Heart right ventricle (tissue), 16 donors: ENCODE measurements around the gene ATXN3. TPM values are rescaled to one million over a fixed set of nuclear protein-coding genes. Genes with fewer than 3 reads are reported as not detected.

Source experiments
- ATAC-seq, 8 donors: fragments of 200-7000 bp; cut with Tn5 transposase; one replicate each; pipeline ENCODE4 v1.9.1; 2020; ENCODE audit warnings: mild to moderate bottlenecking in 8 of 8, moderate library complexity in 8 of 8, moderate number of reproducible peaks in 1 of 8
- DNase-seq, 2 donors: peaks; one replicate each; pipeline ENCODE4 v3.0.0-alpha.2; 2020
- H3K27ac ChIP-seq, 10 donors: fragments of 200-600 bp; sonication (generic) in 2 of 10; one replicate each; pipeline versions ENCODE4 v1.5.0 to v1.8.0; 2020 to 2022; ENCODE audit warnings: mild to moderate bottlenecking in 3 of 10
- H3K27me3 ChIP-seq, 7 donors: fragments of 200-600 bp; one replicate each; pipeline ENCODE4 v1.8.0; 2021 to 2022; ENCODE audit warnings: mild to moderate bottlenecking in 2 of 7
- H3K36me3 ChIP-seq, 9 donors: fragments of 200-600 bp; sonication (generic) in 1 of 9; one replicate each; pipeline versions ENCODE4 v1.5.0 to v1.8.0; 2020 to 2022; ENCODE audit warnings: mild to moderate bottlenecking in 2 of 9
- H3K4me1 ChIP-seq, 9 donors: fragments of 200-600 bp; sonication (generic) in 1 of 9; one replicate each; pipeline versions ENCODE4 v1.5.0 to v1.8.0; 2020 to 2022; ENCODE audit warnings: mild to moderate bottlenecking in 4 of 9
- H3K4me3 ChIP-seq, 10 donors: fragments of 200-600 bp; sonication (generic) in 2 of 10; one replicate each; pipeline versions ENCODE4 v1.5.0 to v1.8.0; 2020 to 2022; ENCODE audit warnings: mild to moderate bottlenecking in 7 of 10, moderate library complexity in 2 of 10
- H3K9me3 ChIP-seq, 11 donors: fragments of 200-600 bp in 10 of 11; sonication (generic) in 2 of 11; one replicate each; pipeline versions ENCODE4 v1.5.0 to v1.8.0; 2013 to 2022; ENCODE audit warnings: mild to moderate bottlenecking in 2 of 11, control low read depth in 1 of 11, moderate library complexity in 1 of 11
- CTCF ChIP-seq, 9 donors: fragments of 200-600 bp; sonication (generic) in 2 of 9; IDR thresholded peaks; one replicate each; pipeline versions ENCODE4 v1.5.0 to v1.8.0; 2021 to 2022; ENCODE audit warnings: antibody characterized with exemption in 9 of 9, mild to moderate bottlenecking in 5 of 9, moderate library complexity in 1 of 9
- WGBS, 2 donors: extraction: QIAGEN DNeasy Blood & Tissue Kit; methylation state at CpG; one replicate each; pipeline ENCODE4 v1.1.7; 2013; ENCODE audit warnings: inconsistent platforms in 1 of 2; 5-methylcytosine and 5-hydroxymethylcytosine counted together
- intact Hi-C, 10 donors: fragments of 100-400 bp; cut with DNase I; formaldehyde crosslinking; loops; one replicate each; pipeline versions ENCODE4 v1.11.1 to v1.14.2; 2022
- polyA plus RNA-seq, 2 donors: library from polyadenylated mRNA; stranded (reverse); fragments of 200-250 nt; gene quantifications; one replicate each; pipeline ENCODE4 v1.2.3, GENCODE V29; 2013
- total RNA-seq, 10 donors: library from RNA; stranded (reverse); fragmentation: NEBNext Ultra II Directional in 3 of 10; extraction: Animal tissue kit (Norgen Biotek cat#: 25700) in 3 of 10; gene quantifications; one replicate each; pipeline versions ENCODE4 v1.2.1 to v1.2.4, GENCODE V29; 2021 to 2023
- donor health status: Arrhythmogenic right ventricular cardiomyopathy.
- donor health status: ischemic (EF 13 %, LVEDD 7.1; RV severe dilation, severe dysfunction).
- donor health status: healthy with polysubstance abuse.
- donor health status: DM: no; HTN: yes; CAD: no.
- donor health status: DM: no; HTN: no; CAD: no.
- donor health status: ischemic (EF 25% LVEDD 6.9; RV normal size, moderate dysfunction).
- donor health status: ischemic (EF 25% LVEDD 5.7; RV mildly dilated, moderate dysfunction).
- donor health status: healthy.
- donor health status: DM: yes; HTN: yes; CAD: no.
- donor health status: Ischemic cardiomyopathy.
- donor health status: ischemic (EF 35%, LVEDD 5.7; RV mildly dilated, moderate dysfunction).
- donor health status: nonischemic (EF 11% LVEDD 7.7; RV severe dilation, severe dysfunction).
- donor health status: DM: yes; HTN: yes; CAD: no.
- donor health status: PGD.
- donor health status: ischemic (EF 29% LVEDD 5.4; RV normal size, mild dysfunction).
- donor health status: nonischemic (EF 23%, LVEDD 6.1; RV moderate dilation, normal function).

The ATXN3 gene
- total and polyA plus RNA-seq, 12 donors: 7.0 to 20.5 (median 16.3) TPM

- intact Hi-C loops: loop anchor here in 2 of 10 donors (5.0 to 10.0 kb wide), 2 partner anchors 65 to 67 kb away; partner anchors contain the start of gene TRIP11 (in 2 of the 2)
- H3K9me3 ChIP-seq: no peaks in the 10 kb centered on the region
- no peak for DNase-seq
- H3K27ac ChIP-seq: no peak overlapping the region
- WGBS, 2 donors: 84 to 88% methylated on average over 5 of the region's 5 CpGs
- no peak overlapping the region for H3K4me3 ChIP-seq
- H3K36me3 ChIP-seq: peaks cover 0 to 3% (median 0%) of the 10 kb centered on the region in 9 donors
- peaks cover 3 to 23% (median 15%) of the 10 kb centered on the region in 9 donors for H3K4me1 ChIP-seq
- no peak for ATAC-seq
- no peak for TF ChIP-seq CTCF (IDR thresholded peaks at IDR 0.05)
- no peaks in the 10 kb centered on the region for H3K27me3 ChIP-seq
Measured at GRCh38 chr14:92109490-92109889, 3.1 kb upstream of the ATXN3 start.

- no peaks in the 10 kb centered on the region for H3K27me3 ChIP-seq
- no peak for TF ChIP-seq CTCF (IDR thresholded peaks at IDR 0.05)
- DNase-seq (no peak), ATAC-seq (no peak)
- 20 to 24% methylated on average over 11 of the region's 11 CpGs for WGBS, 2 donors
- H3K27ac ChIP-seq: no peak overlapping the region
- peaks cover 3 to 27% (median 24%) of the 10 kb centered on the region in 9 donors for H3K4me1 ChIP-seq
- H3K36me3 ChIP-seq: no peaks in the 10 kb centered on the region
- intact Hi-C loops: loop anchor here in 2 of 10 donors (5.0 to 10.0 kb wide), 2 partner anchors 64 to 66 kb away; partner anchors contain the start of gene TRIP11 (in 2 of the 2)
- H3K4me3 ChIP-seq: no peak overlapping the region
- H3K9me3 ChIP-seq: no peaks in the 10 kb centered on the region
Measured at GRCh38 chr14:92108345-92109254, 2.2 kb upstream of the ATXN3 start.

GRCh38 chr14:92105893-92106142, 564 bp downstream of the ATXN3 start:
- peaks cover 3 to 49% (median 34%) of the 10 kb centered on the region in 9 donors for H3K4me1 ChIP-seq
- peak overlapping the region; percentile 93 to 99 (median 96) for H3K27ac ChIP-seq
- DNase-seq (peak; percentile 59 to 72), ATAC-seq (peak; percentile 29 to 75 (median 58))
- H3K9me3 ChIP-seq: no peaks in the 10 kb centered on the region
- peak overlapping the region; percentile 69 to 98 (median 92) for H3K4me3 ChIP-seq
- intact Hi-C loops: loop anchor here in 3 of 10 donors (1.0 to 10.0 kb wide), 4 partner anchors 15 to 64 kb away; partner anchors contain the start of genes CPSF2 (in 2 of the 3), NDUFB1 (in 2 of the 3) and TRIP11 (in 2 of the 3)
- no peaks in the 10 kb centered on the region for H3K36me3 ChIP-seq
- TF ChIP-seq CTCF (IDR thresholded peaks at IDR 0.05): no peak
- no peaks in the 10 kb centered on the region for H3K27me3 ChIP-seq
- WGBS, 2 donors: 0 to 1% methylated on average over 10 of the region's 10 CpGs

GRCh38 chr14:92105073-92105892, 1.1 kb downstream of the ATXN3 start:
- no peak for DNase-seq
- WGBS, 2 donors: 51 to 52% methylated on average over 16 of the region's 16 CpGs
- Histone ChIP-seq H3K27me3 (no peaks in the 10 kb centered on the region), H3K36me3 (no peaks in the 10 kb centered on the region), H3K4me3 (peak overlapping the region; percentile 69 to 98 (median 92)), H3K4me1 (peaks cover 3 to 54% (median 36%) of the 10 kb centered on the region in 9 donors), H3K27ac (peak overlapping the region; percentile 93 to 99 (median 96)), H3K9me3 (no peaks in the 10 kb centered on the region)
- intact Hi-C loops: loop anchor here in 2 of 10 donors (5.0 to 10.0 kb wide), 2 partner anchors 60 to 63 kb away; partner anchors contain the start of gene TRIP11 (in 2 of the 2)
- TF ChIP-seq CTCF (IDR thresholded peaks at IDR 0.05): no peak
- ATAC-seq: peak in 3 of 8 donors; percentile 0 to 12 (median 1)
